Subcutaneous adipose tissue (tissue), 4 donors: ENCODE results near the gene NPEPL1. TPM values are rescaled to one million over a fixed set of nuclear protein-coding genes. Genes with fewer than 3 reads are reported as not detected.

Experiments used
- total RNA-seq, 4 donors: library from RNA; depleted of rRNA; stranded (reverse); fragments of >200 nt; gene quantifications; one replicate each; pipeline ENCODE4 v1.1.0, GENCODE V29; 2016
- TF ChIP-seq, protein P1 (sequence below): fragments of 450-650 bp; IDR thresholded peaks from one replicate; pipeline ENCODE4 v1.5.1; 2016; ENCODE audit warnings: low read depth, mild to moderate bottlenecking, control low read depth, antibody characterized with exemption, moderate library complexity

The NPEPL1 gene
- total RNA-seq, 4 donors from 2014 or later, result 20.7 to 53.3 (median 36.4) TPM

- TF ChIP-seq, protein P1, sequence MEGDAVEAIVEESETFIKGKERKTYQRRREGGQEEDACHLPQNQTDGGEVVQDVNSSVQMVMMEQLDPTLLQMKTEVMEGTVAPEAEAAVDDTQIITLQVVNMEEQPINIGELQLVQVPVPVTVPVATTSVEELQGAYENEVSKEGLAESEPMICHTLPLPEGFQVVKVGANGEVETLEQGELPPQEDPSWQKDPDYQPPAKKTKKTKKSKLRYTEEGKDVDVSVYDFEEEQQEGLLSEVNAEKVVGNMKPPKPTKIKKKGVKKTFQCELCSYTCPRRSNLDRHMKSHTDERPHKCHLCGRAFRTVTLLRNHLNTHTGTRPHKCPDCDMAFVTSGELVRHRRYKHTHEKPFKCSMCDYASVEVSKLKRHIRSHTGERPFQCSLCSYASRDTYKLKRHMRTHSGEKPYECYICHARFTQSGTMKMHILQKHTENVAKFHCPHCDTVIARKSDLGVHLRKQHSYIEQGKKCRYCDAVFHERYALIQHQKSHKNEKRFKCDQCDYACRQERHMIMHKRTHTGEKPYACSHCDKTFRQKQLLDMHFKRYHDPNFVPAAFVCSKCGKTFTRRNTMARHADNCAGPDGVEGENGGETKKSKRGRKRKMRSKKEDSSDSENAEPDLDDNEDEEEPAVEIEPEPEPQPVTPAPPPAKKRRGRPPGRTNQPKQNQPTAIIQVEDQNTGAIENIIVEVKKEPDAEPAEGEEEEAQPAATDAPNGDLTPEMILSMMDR, result no peak
Observed at GRCh38 chr20:58703765-58704371, 11.3 kb downstream of the NPEPL1 start.

DNA sequence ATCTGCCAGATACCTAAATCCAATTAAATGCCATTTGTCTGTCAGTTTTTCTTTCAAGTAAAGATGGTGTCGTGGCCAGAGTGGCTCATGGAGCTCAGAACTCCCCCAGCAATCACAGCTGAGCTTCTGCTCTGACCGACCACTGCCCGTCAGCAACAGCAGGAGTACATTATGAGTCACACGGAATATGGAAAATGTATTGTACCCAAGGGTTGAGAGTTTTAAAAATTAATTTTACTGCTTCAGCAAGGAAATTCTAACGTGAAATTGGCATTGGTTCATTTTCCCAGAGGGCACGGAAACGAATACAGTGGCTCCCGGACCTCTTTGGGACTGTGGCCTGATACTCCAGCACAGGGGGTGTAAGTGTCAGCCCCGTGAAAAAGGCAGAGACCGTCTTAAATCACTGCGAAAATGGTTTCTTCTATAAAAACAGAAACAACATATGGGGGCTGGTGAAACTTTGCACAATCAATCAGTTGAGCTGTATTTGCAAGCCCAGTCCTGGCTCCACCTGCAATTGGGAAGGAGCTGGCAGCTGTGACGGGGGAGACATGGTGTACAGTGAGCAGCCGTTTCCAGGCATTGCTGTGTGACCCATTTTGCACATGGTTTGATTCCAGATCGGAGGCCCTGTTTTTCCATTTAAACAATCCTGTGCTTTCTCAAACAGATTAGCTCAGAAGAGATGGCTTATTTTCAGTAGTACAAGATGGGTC lies 12.8 kb downstream of the NPEPL1 start:
- TF ChIP-seq, protein P1, result no peak

GRCh38 chr20:58706150-58706892 lies 13.7 kb downstream of the NPEPL1 start:
- TF ChIP-seq, protein P1, result no peak

- TF ChIP-seq, protein P1, result no peak
Observed at GRCh38 chr20:58706975-58707681, 14.5 kb downstream of the NPEPL1 start.

GRCh38 chr20:58707770-58708169 lies 15.2 kb downstream of the NPEPL1 start:
- TF ChIP-seq, protein P1, result no peak

DNA sequence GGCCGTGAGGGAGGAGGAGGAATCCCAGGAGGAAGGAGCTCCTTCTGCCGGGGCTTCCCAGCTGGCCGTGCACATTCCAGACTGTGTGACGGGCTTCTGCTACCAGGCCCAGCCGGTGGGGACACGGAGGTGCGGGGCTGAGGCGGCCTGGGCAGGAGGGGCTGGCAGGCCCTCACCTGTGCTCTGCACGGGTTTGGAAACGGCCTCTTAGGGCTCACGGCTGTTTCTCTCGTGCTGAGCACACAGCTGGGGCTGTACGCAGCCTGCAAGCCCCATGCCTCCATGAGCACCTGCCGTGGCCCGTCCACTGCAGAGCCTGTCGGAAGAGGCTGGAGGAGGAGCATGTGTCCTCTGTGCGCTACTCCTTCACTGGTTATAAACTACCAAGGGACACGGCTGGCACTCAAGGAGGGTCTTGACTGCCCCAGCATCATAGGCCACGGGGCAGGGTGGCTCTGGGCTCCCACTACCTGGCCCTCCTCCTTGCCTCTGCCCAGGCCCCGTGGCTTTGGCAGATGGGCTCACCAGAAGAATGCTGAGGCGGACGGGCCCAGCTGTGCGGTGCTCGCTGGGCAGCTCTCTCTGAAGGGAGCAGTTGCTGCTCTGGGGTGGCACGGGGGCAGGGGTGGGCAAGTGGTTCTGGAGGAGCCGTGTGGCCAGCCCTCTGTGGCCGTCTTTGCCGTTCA lies 15.8 kb downstream of the NPEPL1 start:
- TF ChIP-seq, protein P1, result no peak
